Endothelial cell of umbilical vein (primary cell): Measurements from ENCODE around the gene GPAM. TPM values are rescaled to one million over a fixed set of nuclear protein-coding genes. Genes with fewer than 3 reads are reported as not detected.

Source experiments
- BruUV-seq: library from RNA; stranded (reverse); fragments of 400-500 nt; replicated peaks from 2 replicates; lab custom pipeline; 2021; lab: Mats Ljungman, UMichigan
- CTCF ChIA-PET: fragments of 300-600, 350-600 bp; sonication (Branson Sonifier 250); formaldehyde crosslinking; loops from one replicate; lab custom pipeline; 2021; ENCODE audit warnings: antibody characterized with exemption, inconsistent platforms; lab: Charles Lee
- POLR2A ChIA-PET: fragments of 300-600, 350-600 bp; sonication (Branson Sonifier 250); formaldehyde crosslinking; loops from one replicate; lab custom pipeline; 2021; ENCODE audit warnings: antibody characterized with exemption, inconsistent platforms; lab: Charles Lee
- DNase-seq: peaks from one replicate; pipeline ENCODE4 v3.0.0-alpha.2; 2011; ENCODE audit warnings: low read depth, low spot score
- FAIRE-seq: peaks from 2 replicates; lab custom pipeline; 2011; peaks lifted over from hg19 to GRCh38; lab: Jason Lieb, UNC
- H2AFZ ChIP-seq: 2 replicates; pipeline ENCODE4 v1.6.0; 2012; ENCODE audit warnings: low read depth, low read length, control low read depth, inconsistent platforms
- H3K27ac ChIP-seq: 2 replicates; pipeline ENCODE4 v1.5.1; 2011; ENCODE audit warnings: low read depth, mild to moderate bottlenecking, control low read depth, low read length, moderate library complexity; ENCODE audit not compliant: insufficient read depth
- H3K27me3 ChIP-seq, 2 experiments: 2 replicates each; pipeline versions ENCODE4 v1.6.0 to v1.6.1; 2011; ENCODE audit warnings: low read length in 2 of 2, mixed read lengths in 1 of 2; ENCODE audit not compliant: control insufficient read depth in 2 of 2, insufficient read depth in 2 of 2
- H3K36me3 ChIP-seq, 2 experiments: 2 replicates in 1 of 2; 3 replicates in 1 of 2; pipeline ENCODE4 v1.5.1; 2011; ENCODE audit warnings: low read length in 2 of 2, mild to moderate bottlenecking in 1 of 2, moderate library complexity in 1 of 2; ENCODE audit not compliant: control insufficient read depth in 2 of 2, insufficient read depth in 2 of 2; ENCODE audit errors: extremely low read depth in 1 of 2
- H3K4me1 ChIP-seq: 3 replicates; pipeline ENCODE4 v1.5.1; 2011; ENCODE audit warnings: mild to moderate bottlenecking, low read length; ENCODE audit not compliant: control insufficient read depth, insufficient read depth; ENCODE audit errors: extremely low read depth
- H3K4me2 ChIP-seq: 2 replicates; pipeline ENCODE4 v1.6.1; 2011; ENCODE audit warnings: low read length, control low read depth, mixed read lengths; ENCODE audit not compliant: insufficient read depth
- H3K4me3 ChIP-seq, 3 experiments: fragments of 200-600 bp in 1 of 3; sonication (generic), shearing (Covaris generic) in 1 of 3; replicated peaks in 1 of 3; 2 replicates each; pipeline ENCODE4 v1.5.1; 2011 to 2016; ENCODE audit warnings: control low read depth in 3 of 3, low read length in 3 of 3, mild to moderate bottlenecking in 2 of 3, inconsistent platforms in 1 of 3, low read depth in 1 of 3, moderate library complexity in 1 of 3; ENCODE audit not compliant: insufficient read depth in 1 of 3
- H3K79me2 ChIP-seq: 2 replicates; pipeline ENCODE4 v1.6.0; 2012; ENCODE audit warnings: low read length, inconsistent platforms; ENCODE audit not compliant: control insufficient read depth, insufficient read depth
- H3K9ac ChIP-seq: replicated peaks from 2 replicates; pipeline ENCODE3; 2011; ENCODE audit warnings: low read length, control low read depth; ENCODE audit not compliant: insufficient read depth; ENCODE audit errors: extremely low read depth
- H3K9me1 ChIP-seq: replicated peaks from 3 replicates; pipeline ENCODE4 v1.6.0; 2011; ENCODE audit warnings: mild to moderate bottlenecking, low read length; ENCODE audit not compliant: control insufficient read depth, insufficient read depth; ENCODE audit errors: extremely low read depth
- H3K9me3 ChIP-seq: replicated peaks from 2 replicates; pipeline ENCODE4 v1.5.1; 2012; ENCODE audit warnings: low read length, inconsistent platforms; ENCODE audit not compliant: control insufficient read depth, insufficient read depth
- H4K20me1 ChIP-seq: replicated peaks from 2 replicates; pipeline ENCODE3; 2011; ENCODE audit warnings: mild to moderate bottlenecking, low read length; ENCODE audit not compliant: control insufficient read depth, insufficient read depth; ENCODE audit errors: extremely low read depth
- CTCF ChIP-seq, 2 donors: IDR thresholded peaks; 1 replicate in 1 of 2; 2 replicates in 1 of 2; pipeline ENCODE4 v1.5.1; 2011; ENCODE audit warnings: low read length in 2 of 2, mild to moderate bottlenecking in 2 of 2, moderate library complexity in 2 of 2, control low read depth in 1 of 2, inconsistent platforms in 1 of 2, low read depth in 1 of 2; ENCODE audit not compliant: insufficient read depth in 1 of 2; ENCODE audit errors: extremely low read depth in 1 of 2
- EZH2 ChIP-seq: IDR thresholded peaks from 2 replicates; pipeline ENCODE4 v1.6.1; 2012; ENCODE audit warnings: borderline replicate concordance, low read depth, mild to moderate bottlenecking, moderate library complexity, low read length, inconsistent platforms; ENCODE audit not compliant: severe bottlenecking
- FOS ChIP-seq: IDR thresholded peaks from 2 replicates; pipeline ENCODE4 v1.6.1; 2011; ENCODE audit warnings: mild to moderate bottlenecking, low read length, moderate library complexity, borderline replicate concordance; ENCODE audit not compliant: insufficient read depth
- GATA2 ChIP-seq: IDR thresholded peaks from 2 replicates; pipeline ENCODE4 v1.7.0; 2011; ENCODE audit warnings: low read depth, mild to moderate bottlenecking, moderate library complexity, mixed read lengths, low read length; ENCODE audit not compliant: insufficient read length, insufficient read depth
- JUN ChIP-seq: IDR thresholded peaks from 2 replicates; pipeline ENCODE4 v1.6.1; 2011; ENCODE audit warnings: borderline replicate concordance, low read depth; ENCODE audit not compliant: insufficient read length, insufficient read depth
- MAX ChIP-seq: IDR thresholded peaks from 2 replicates; pipeline ENCODE4 v1.6.1; 2011; ENCODE audit not compliant: insufficient read depth, insufficient read length
- MYC ChIP-seq: IDR thresholded peaks from one replicate; pipeline ENCODE4 v1.6.1; 2011; ENCODE audit warnings: mild to moderate bottlenecking, low read depth, low read length
- POLR2A ChIP-seq: IDR thresholded peaks from 2 replicates; pipeline ENCODE4 v1.6.1; 2012; ENCODE audit warnings: low read depth, mild to moderate bottlenecking, control low read depth, low read length
- POLR2AphosphoS5 ChIP-seq: IDR thresholded peaks from 2 replicates; pipeline ENCODE4 v1.6.1; 2012; ENCODE audit warnings: low read depth, mild to moderate bottlenecking, control low read depth, low read length, moderate library complexity; ENCODE audit not compliant: insufficient read depth
- dilution Hi-C: fragments of 300-500 bp; cut with MboI; formaldehyde crosslinking; loops from one replicate; pipeline ENCODE4 v1.15.0; 2019; ENCODE audit warnings: low sequenced_read_pairs; ENCODE audit not compliant: extremely low pct_ligation_motif_present
- intact Hi-C: fragments of 100-400 bp; cut with micrococcal nuclease; formaldehyde crosslinking; loops from one replicate; pipeline ENCODE4 v1.10.0; 2022
- polyA plus RNA-seq, 4 experiments: library from polyadenylated mRNA; depleted of rRNA in 3 of 4; stranded (reverse) in 3 of 4; unstranded in 1 of 4; fragments of >200 nt; gene quantifications; 2 replicates each; pipeline versions ENCODE4 v1.2.1 to v1.2.3, GENCODE V29; 2011 to 2012; ENCODE audit warnings: missing spikeins in 1 of 4
- total RNA-seq: library from RNA; stranded (reverse); gene quantifications from 2 replicates; pipeline ENCODE4 v1.2.3, GENCODE V29; 2021

Gene GPAM
- total and polyA plus RNA-seq, 2 donors (not counting 3 experiments of a cell fraction or from before 2014, with no cell fraction given): 3.4 to 9.7 TPM

- no peaks in the 10 kb centered on the region for H3K4me1 ChIP-seq
- POLR2A ChIA-PET: no interaction called here
- TF ChIP-seq POLR2AphosphoS5 (no peak), FOS (no peak), EZH2 (no peak), MAX (no peak), POLR2A (no peak), CTCF (IDR thresholded peaks at IDR 0.05; ENCODE audit: extremely low read depth in 1 of 2, insufficient read depth in 1 of 2, low read depth in 1 of 2, low read length in 2 of 2) (no peak), JUN (no peak), GATA2 (no peak), MYC (no peak)
These were observed 57.4 kb downstream of the GPAM start for GRCh38 chr10:112126172-112126571.

More at GRCh38 chr10:112126172-112126571, 57.4 kb downstream of the GPAM start:
- FAIRE-seq: no peak
- dilution Hi-C loops (no loop called here), intact Hi-C loops (no loop called here)
- no peaks in the 10 kb centered on the region for H3K27me3 ChIP-seq
- no peak overlapping the region for H3K9ac ChIP-seq
- CTCF ChIA-PET: interaction anchor here (1.4 to 11.6 kb wide), 3 partner anchors 10 to 15 kb away, joined by 4 to 98 read pairs (median 5); no protein-coding TSS in a partner anchor
- BruUV-seq: no TSS peak
- no peaks in the 10 kb centered on the region for H3K9me1 ChIP-seq
- no peak overlapping the region for H2AFZ ChIP-seq
- no peaks in the 10 kb centered on the region for H4K20me1 ChIP-seq
- no peak overlapping the region for H3K27ac ChIP-seq
- H3K9me3 ChIP-seq: no peaks in the 10 kb centered on the region
- H3K4me3 ChIP-seq: no peak overlapping the region
- H3K36me3 ChIP-seq: no peaks in the 10 kb centered on the region
- no peaks in the 10 kb centered on the region for H3K79me2 ChIP-seq
- no peak overlapping the region for H3K4me2 ChIP-seq
- no peak for DNase-seq
